Effector memory CD8-positive, alpha-beta T cell (primary cell): ENCODE data around the gene PIGV.

Source experiments
- ATAC-seq: fragments of 150-1000 bp; cut with Tn5 transposase; replicated peaks from 2 replicates; pipeline ENCODE4 v1.10.0; 2021; ENCODE audit warnings: mild to moderate bottlenecking, moderate library complexity
- DNase-seq, 3 experiments: peaks; one replicate each; pipeline ENCODE4 v3.0.0; 2021
- H3K27ac Mint-ChIP-seq, 2 donors: one replicate each; pipeline ENCODE4 v1.8.0; 2022; ENCODE audit warnings: mild to moderate bottlenecking in 2 of 2, mixed read lengths in 2 of 2, moderate library complexity in 2 of 2
- H3K27me3 Mint-ChIP-seq, 2 donors: one replicate each; pipeline ENCODE4 v1.8.0; 2022; ENCODE audit warnings: mixed read lengths in 2 of 2
- H3K36me3 Mint-ChIP-seq: one replicate; pipeline ENCODE4 v1.8.0; 2022; ENCODE audit warnings: mild to moderate bottlenecking, moderate library complexity, mixed read lengths; ENCODE audit not compliant: insufficient read depth
- H3K4me1 Mint-ChIP-seq, 2 donors: one replicate each; pipeline ENCODE4 v1.8.0; 2022; ENCODE audit warnings: low read depth in 2 of 2, mixed read lengths in 2 of 2
- H3K4me3 Mint-ChIP-seq, 2 donors: one replicate each; pipeline ENCODE4 v1.8.0; 2022; ENCODE audit warnings: mild to moderate bottlenecking in 2 of 2, mixed read lengths in 2 of 2, moderate library complexity in 2 of 2
- H3K9me3 Mint-ChIP-seq, 2 donors: one replicate each; pipeline ENCODE4 v1.8.0; 2022; ENCODE audit warnings: mixed read lengths in 2 of 2

The PIGV gene

GRCh38 chr1:26781206-26781825, 6.4 kb upstream of the PIGV start:
- peak overlapping the region in 1 of 2 donors; percentile 5 for H3K4me3 Mint-ChIP-seq
- DNase-seq (no peak), ATAC-seq (peak; percentile 79)
- no peaks in the 10 kb centered on the region for H3K27me3 Mint-ChIP-seq
- H3K36me3 Mint-ChIP-seq: peaks cover 66% of the 10 kb centered on the region
- peaks cover 46 to 47% of the 10 kb centered on the region in 2 donors for H3K4me1 Mint-ChIP-seq
- H3K9me3 Mint-ChIP-seq: no peaks in the 10 kb centered on the region
- peak overlapping the region; percentile 77 to 78 for H3K27ac Mint-ChIP-seq

- DNase-seq (no peak), ATAC-seq (no peak)
- Mint-ChIP-seq H3K36me3 (peaks cover 63% of the 10 kb centered on the region), H3K4me1 (peaks cover 59 to 60% of the 10 kb centered on the region in 2 donors), H3K27ac (peak overlapping the region; percentile 77 to 78), H3K27me3 (no peaks in the 10 kb centered on the region), H3K4me3 (no peak overlapping the region), H3K9me3 (no peaks in the 10 kb centered on the region)
Observed at GRCh38 chr1:26782521-26783212, 5.1 kb upstream of the PIGV start.

- peaks cover 58 to 62% of the 10 kb centered on the region in 2 donors for H3K4me1 Mint-ChIP-seq
- H3K27ac Mint-ChIP-seq: peak overlapping the region in 1 of 2 donors; percentile 78
- no peak overlapping the region for H3K4me3 Mint-ChIP-seq
- peaks cover 63% of the 10 kb centered on the region for H3K36me3 Mint-ChIP-seq
- H3K27me3 Mint-ChIP-seq: no peaks in the 10 kb centered on the region
- H3K9me3 Mint-ChIP-seq: no peaks in the 10 kb centered on the region
- no peak for DNase-seq
- ATAC-seq: no peak
Observed at GRCh38 chr1:26783646-26784022, 4.1 kb upstream of the PIGV start.

GRCh38 chr1:26784023-26784871, 3.5 kb upstream of the PIGV start:
- Mint-ChIP-seq H3K4me3 (no peak overlapping the region), H3K27me3 (no peaks in the 10 kb centered on the region), H3K36me3 (peaks cover 63% of the 10 kb centered on the region), H3K4me1 (peaks cover 64 to 68% of the 10 kb centered on the region in 2 donors), H3K27ac (no peak overlapping the region), H3K9me3 (no peaks in the 10 kb centered on the region)
- no peak for ATAC-seq
- DNase-seq: no peak

- Mint-ChIP-seq H3K27ac (peak overlapping the region; percentile 100), H3K27me3 (no peaks in the 10 kb centered on the region), H3K9me3 (no peaks in the 10 kb centered on the region), H3K36me3 (peaks cover 57% of the 10 kb centered on the region), H3K4me3 (peak overlapping the region; percentile 99 to 100), H3K4me1 (peaks cover 64 to 70% of the 10 kb centered on the region in 2 donors)
- DNase-seq (no peak), ATAC-seq (no peak)
Observed at GRCh38 chr1:26784886-26785285, 2.9 kb upstream of the PIGV start.

- Mint-ChIP-seq H3K36me3 (peaks cover 49% of the 10 kb centered on the region), H3K4me1 (peaks cover 70 to 77% of the 10 kb centered on the region in 2 donors), H3K9me3 (no peaks in the 10 kb centered on the region), H3K27me3 (no peaks in the 10 kb centered on the region), H3K4me3 (peak overlapping the region; percentile 99 to 100), H3K27ac (peak overlapping the region; percentile 100)
- ATAC-seq (no peak), DNase-seq (no peak)
Observed at GRCh38 chr1:26785611-26786436, 1.9 kb upstream of the PIGV start.

- ATAC-seq: no peak
- Mint-ChIP-seq H3K36me3 (peaks cover 44% of the 10 kb centered on the region), H3K27me3 (no peaks in the 10 kb centered on the region), H3K9me3 (no peaks in the 10 kb centered on the region), H3K27ac (peak overlapping the region; percentile 100), H3K4me3 (peak overlapping the region; percentile 99 to 100), H3K4me1 (peaks cover 74 to 77% of the 10 kb centered on the region in 2 donors)
- no peak for DNase-seq
Observed at GRCh38 chr1:26786437-26787380, 1.0 kb upstream of the PIGV start.

GRCh38 chr1:26787381-26787705, 407 bp upstream of the PIGV start:
- Mint-ChIP-seq H3K9me3 (no peaks in the 10 kb centered on the region), H3K27me3 (no peaks in the 10 kb centered on the region), H3K4me1 (peaks cover 71 to 72% of the 10 kb centered on the region in 2 donors), H3K36me3 (peaks cover 45% of the 10 kb centered on the region), H3K27ac (peak overlapping the region; percentile 100), H3K4me3 (peak overlapping the region; percentile 99 to 100)
- DNase-seq (peak; percentile 80 to 81 (median 81)), ATAC-seq (peak; percentile 72)

- no peaks in the 10 kb centered on the region for H3K27me3 Mint-ChIP-seq
- DNase-seq (no peak), ATAC-seq (no peak)
- H3K36me3 Mint-ChIP-seq: peaks cover 46% of the 10 kb centered on the region
- H3K9me3 Mint-ChIP-seq: no peaks in the 10 kb centered on the region
- H3K4me3 Mint-ChIP-seq: peak overlapping the region; percentile 99 to 100
- peaks cover 67 to 73% of the 10 kb centered on the region in 2 donors for H3K4me1 Mint-ChIP-seq
- H3K27ac Mint-ChIP-seq: peak overlapping the region; percentile 100
Observed at GRCh38 chr1:26788515-26788785, 700 bp downstream of the PIGV start.

GRCh38 chr1:26788836-26789611, 1.3 kb downstream of the PIGV start:
- peak; percentile 17 for ATAC-seq
- peak; percentile 80 to 84 (median 80) for DNase-seq
- Mint-ChIP-seq H3K9me3 (no peaks in the 10 kb centered on the region), H3K27me3 (no peaks in the 10 kb centered on the region), H3K4me1 (peaks cover 68 to 73% of the 10 kb centered on the region in 2 donors), H3K27ac (peak overlapping the region; percentile 100), H3K4me3 (peak overlapping the region; percentile 99 to 100), H3K36me3 (peaks cover 48% of the 10 kb centered on the region)

- Mint-ChIP-seq H3K9me3 (no peaks in the 10 kb centered on the region), H3K27ac (peak overlapping the region; percentile 100), H3K36me3 (peaks cover 53% of the 10 kb centered on the region), H3K4me3 (peak overlapping the region; percentile 99 to 100), H3K27me3 (no peaks in the 10 kb centered on the region), H3K4me1 (peaks cover 63 to 68% of the 10 kb centered on the region in 2 donors)
- DNase-seq (no peak), ATAC-seq (no peak)
Observed at GRCh38 chr1:26789612-26789865, 1.8 kb downstream of the PIGV start.

- Mint-ChIP-seq H3K27ac (peak overlapping the region; percentile 100), H3K4me1 (peaks cover 61 to 64% of the 10 kb centered on the region in 2 donors)
- no peak for ATAC-seq
Observed at GRCh38 chr1:26789931-26790330, 2.2 kb downstream of the PIGV start.

More at GRCh38 chr1:26789931-26790330, 2.2 kb downstream of the PIGV start:
- Mint-ChIP-seq H3K9me3 (no peaks in the 10 kb centered on the region), H3K4me3 (peak overlapping the region; percentile 99 to 100), H3K36me3 (peaks cover 57% of the 10 kb centered on the region), H3K27me3 (no peaks in the 10 kb centered on the region)
- no peak for DNase-seq
